Stimulated activated CD4-positive, alpha-beta T cell treated with anti-CD3 and anti-CD28 coated beads, Interleukin-15, amount 100 ng/mL, for 48 hours (primary cell): ENCODE data around the gene SLC19A1.

Source experiments
- DNase-seq, 2 donors: peaks; one replicate each; pipeline ENCODE4 v3.0.0-alpha.2; 2020; ENCODE audit warnings: low read depth in 2 of 2

SLC19A1 gene

GRCh38 chr21:45468051-45468970 lies 73.9 kb downstream of the SLC19A1 start:
- DNase-seq, result no peak

DNA sequence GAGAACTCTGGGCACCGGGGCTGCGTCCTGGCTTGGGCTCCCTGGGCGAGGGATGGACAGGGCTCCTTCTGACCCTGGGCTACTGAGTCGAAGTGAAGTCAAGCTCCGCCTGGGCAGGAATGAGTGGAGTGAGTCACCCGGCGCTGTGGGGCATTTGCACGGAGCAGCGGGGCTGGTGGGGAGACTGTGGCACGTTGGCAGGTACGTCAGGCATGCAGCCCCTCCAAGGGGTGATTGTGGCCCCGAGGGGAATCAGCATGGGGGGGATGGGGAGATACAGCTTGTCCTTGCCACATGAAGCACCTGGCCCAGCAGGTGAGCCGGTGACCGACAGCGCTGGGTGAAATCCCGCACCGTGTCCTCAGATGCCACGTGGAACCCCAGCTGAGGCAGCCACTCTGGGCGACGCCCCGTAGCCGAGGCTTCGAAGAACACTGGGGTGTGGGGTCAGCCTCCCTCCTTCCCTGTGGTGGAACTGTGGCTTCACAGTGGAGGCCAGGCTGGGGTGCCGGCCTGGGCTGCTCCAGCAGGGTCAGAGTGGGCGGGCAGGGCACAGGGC lies 74.9 kb downstream of the SLC19A1 start:
- no peak for DNase-seq

GRCh38 chr21:45466330-45467220 lies 75.7 kb downstream of the SLC19A1 start:
- no peak for DNase-seq

- no peak for DNase-seq
Measured at GRCh38 chr21:45465611-45466329, 76.5 kb downstream of the SLC19A1 start.

- DNase-seq, result no peak
Measured at GRCh38 chr21:45465105-45465504, 77.1 kb downstream of the SLC19A1 start.

DNA sequence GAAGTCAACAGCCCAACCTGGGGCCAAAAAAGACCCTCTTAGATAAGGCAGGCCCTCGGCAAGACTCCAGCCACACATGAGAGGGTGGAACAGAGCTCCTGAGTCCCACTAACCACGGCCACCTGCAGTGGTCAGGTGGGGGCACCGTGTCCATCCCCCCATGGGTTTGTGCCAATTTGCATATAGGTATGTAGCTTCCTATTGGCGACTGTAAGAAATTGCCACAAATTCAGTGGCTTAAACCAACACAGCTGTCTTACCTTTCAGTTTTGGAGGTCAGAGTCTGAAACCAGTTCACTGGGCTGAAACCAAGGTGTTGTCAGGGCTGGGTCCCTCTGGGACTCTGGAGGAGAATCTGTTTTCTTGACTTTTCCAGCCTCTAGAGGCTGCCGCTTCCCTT lies 77.9 kb downstream of the SLC19A1 start:
- DNase-seq, result no peak

DNA sequence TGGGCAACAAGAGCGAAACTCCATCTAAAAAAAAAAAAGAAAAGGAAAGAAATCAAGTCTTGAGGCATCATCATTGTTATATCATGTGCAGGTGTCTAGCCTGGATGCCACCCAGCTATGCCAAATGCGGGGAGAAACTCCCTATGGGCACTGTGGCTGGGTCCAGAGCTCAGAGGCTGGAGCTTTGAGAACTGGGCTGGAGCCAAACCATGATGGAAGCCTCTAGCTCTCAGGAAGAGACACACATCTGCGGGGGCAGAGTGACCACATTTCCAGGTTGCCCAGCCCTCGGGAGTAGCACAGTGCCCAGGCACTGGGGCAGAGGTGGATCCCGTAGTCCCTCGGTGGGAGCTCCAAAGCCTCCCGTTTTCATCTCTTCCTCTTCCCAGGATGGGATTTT lies 78.4 kb downstream of the SLC19A1 start:
- no peak for DNase-seq

- no peak for DNase-seq
Measured at GRCh38 chr21:45461806-45462341, 80.4 kb downstream of the SLC19A1 start.

DNA sequence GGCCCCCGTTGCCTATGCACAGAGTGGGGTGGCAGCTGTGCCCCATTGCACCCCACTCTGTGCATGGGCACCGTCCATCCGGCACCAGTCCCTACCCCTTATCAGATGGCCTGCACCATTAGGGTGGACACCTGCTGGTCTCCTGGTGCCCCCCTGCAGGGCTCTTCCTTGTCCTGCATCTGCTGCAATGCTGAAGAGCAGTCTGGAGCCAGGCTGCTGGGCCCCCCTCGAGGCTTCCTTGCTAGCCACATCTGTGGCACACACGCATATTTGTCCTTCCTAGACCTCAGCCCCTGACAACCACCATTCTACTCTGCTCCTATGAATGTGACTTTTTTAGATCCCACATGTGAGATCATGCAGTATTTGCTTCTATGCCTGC lies 80.9 kb downstream of the SLC19A1 start:
- no peak for DNase-seq

DNA sequence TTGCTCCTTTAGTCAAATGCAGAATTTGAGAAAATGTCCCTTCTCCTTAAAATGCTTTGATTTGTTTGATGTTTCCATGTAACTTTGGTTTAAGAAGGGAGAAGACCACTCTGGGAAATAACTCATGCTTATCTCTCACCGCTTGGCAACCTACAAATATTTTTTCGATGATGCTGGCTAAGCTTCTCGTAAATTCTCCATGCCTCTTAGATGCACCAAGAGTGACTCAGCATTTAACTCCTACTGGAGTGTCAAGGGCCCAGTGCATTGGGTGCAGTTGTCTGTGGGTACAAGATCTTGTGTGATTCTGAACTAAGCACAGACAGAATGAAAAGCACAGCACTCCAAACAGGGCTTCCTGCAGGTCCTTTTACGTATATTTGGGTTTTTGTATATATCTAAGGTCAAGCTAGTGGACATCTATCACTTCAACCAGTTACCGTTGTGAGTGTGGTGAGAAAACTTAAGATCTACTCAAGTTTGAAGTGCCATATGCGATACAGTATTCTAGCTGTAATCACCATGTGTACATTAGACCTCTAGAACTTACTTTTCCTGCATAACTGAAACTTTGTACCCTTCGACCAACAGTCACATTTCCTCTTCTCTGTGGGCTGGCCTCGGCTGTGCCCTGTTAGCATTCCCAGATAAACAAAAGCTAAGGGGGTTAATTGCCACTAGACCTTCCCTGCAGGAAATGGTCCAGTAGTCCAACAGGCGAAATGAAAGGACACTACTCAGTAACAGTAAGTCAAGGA lies 81.5 kb downstream of the SLC19A1 start:
- DNase-seq, result no peak

- DNase-seq, result no peak
Measured at GRCh38 chr21:45460011-45460565, 82.2 kb downstream of the SLC19A1 start.

DNA sequence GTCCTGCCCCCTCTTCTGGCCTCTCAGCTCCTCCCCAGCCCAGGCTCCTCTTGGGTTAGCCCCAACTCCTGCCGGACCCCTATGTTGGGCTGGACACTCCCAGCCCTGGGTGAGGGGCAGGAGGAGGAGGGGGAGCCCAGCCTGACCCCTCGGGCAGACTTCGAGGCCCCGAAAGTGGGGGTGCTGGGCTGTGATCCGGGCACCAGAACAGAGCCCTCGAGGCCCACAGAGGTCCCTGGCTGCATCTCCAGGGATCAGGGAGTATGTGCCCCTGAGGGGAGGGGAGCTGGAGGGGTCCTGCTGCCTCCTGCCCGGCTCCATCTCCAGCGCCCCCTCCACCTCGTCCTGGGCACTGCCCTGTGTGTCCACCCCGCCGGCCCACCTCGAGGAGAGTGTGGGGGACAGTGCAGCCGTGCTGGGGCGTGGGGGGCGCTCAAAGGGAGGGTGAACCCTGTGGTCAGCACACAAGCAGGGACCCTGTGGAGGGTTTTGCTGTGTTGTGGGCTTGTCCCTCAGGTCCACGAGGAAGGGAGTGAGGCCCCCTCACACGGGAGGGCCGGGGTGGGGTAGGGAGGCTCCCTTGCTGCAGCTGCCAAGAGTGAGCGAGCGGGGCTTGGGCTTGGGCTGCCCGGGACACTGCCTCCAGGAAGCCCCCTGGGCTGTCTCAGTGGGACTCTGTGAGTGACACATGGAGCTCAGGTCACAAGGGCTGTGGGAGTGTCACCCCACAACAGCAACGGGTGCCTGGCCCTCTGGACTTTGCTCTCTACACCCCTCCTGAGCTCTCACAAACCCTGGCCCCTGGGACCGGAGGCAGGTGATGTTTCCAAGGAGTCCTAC lies 82.8 kb downstream of the SLC19A1 start:
- DNase-seq, result no peak

- DNase-seq, result no peak
Measured at GRCh38 chr21:45458281-45459170, 83.7 kb downstream of the SLC19A1 start.

DNA sequence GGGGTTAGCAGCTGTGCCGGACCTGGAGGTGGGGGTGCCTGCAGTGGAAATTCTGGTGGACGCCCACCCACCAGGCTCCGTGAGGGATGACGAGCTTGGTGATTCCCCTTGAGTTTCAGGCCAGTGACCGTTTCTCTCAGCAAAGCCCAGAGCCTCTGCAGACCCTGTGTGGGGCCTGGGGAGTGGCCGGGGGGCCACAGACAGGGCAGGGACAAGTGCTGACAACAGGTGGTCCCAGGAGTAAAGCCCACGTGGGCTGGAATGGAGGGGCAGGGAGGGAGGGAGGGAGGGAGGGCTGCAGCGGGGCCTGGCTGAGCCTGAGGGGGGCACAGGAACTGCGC lies 84.4 kb downstream of the SLC19A1 start:
- no peak for DNase-seq

DNA sequence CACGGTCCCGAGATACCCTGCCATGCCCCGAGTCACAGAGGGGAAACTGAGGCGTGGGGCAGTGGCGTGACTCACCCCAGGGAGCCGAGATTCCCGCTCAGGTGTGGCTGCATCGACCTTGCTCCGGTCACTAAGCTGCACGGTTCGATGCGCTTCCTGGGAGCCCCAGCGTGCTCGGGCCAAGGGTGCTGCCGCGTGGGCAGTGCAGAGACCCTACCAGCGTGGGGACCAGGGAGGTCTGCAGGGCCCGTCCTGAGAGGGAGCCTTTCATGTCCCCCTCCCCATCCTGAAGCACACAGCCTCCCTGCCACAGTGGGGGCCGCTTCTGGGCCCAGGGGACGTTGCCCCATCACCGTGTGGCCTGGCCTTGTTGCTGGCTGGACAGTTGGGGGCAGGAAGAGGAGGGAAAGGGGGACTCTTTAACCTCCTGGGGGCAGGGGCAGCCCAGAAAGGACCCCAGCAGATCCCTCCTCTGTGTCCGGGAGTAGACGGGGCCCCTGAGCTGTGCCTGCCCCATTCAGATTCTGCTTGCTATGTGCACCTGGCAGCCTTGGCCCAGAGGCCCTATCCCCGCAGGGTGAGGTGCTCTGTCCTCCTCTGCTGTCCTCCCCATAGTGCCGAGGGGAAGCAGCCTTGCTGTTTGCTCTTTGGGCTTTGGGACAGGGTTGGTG lies 84.9 kb downstream of the SLC19A1 start:
- DNase-seq, result no peak

- no peak for DNase-seq
Measured at GRCh38 chr21:45456584-45457160, 85.6 kb downstream of the SLC19A1 start.
